ENCODE measurements around the gene ZBTB16.

Gene ZBTB16

GRCh38 chr11:114059278-114059983 lies at the start of gene ZBTB16:
TSS of gene ZBTB16 (plus strand) at chr11:114059711. CDS start at chr11:114063301, 3,590 bp downstream.
- DNase-seq: peak; percentile 74 to 75

DNA sequence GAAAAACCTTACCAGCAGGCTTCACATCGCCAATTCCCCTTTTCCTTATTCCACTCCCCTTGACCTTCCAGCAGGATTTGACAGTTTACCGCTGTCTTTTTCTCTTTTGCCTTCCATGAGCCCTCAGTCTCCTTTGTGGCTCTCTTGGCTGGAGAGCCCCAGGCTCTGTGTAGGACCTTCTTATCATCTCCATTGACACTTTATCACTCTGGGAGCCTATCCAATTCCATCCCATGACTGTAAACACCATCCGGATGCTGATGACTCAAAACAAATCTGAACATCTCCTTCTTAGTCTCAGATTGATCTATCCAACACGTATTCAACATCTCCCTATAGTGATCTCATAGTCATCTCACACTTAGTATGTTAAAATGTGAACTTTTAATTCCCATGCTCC lies 48.6 kb upstream of the ZBTB16 start:
- DNase-seq: no peak

GRCh38 chr11:114011443-114011842 lies 48.1 kb upstream of the ZBTB16 start:
- no peak for DNase-seq

DNA sequence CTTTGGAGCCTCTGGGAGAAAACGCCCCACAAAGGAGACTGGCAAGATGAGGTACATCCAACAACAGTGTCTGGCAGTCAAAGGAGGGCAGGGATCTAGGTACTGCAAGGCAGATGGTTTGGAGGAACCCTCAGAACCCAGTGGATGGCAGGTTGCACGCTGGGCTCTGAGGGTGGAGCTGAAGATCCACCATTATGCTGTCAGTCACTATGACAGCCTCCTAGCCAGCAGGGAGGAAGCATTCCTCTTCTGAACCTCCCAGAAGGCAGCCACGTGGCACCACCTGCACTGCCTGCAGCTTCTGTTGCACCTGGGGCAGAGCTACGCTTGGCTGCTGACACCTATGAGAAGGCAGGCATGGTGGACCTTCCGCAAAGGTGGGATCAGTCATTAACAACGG lies 44.4 kb upstream of the ZBTB16 start:
- no peak for DNase-seq

DNA sequence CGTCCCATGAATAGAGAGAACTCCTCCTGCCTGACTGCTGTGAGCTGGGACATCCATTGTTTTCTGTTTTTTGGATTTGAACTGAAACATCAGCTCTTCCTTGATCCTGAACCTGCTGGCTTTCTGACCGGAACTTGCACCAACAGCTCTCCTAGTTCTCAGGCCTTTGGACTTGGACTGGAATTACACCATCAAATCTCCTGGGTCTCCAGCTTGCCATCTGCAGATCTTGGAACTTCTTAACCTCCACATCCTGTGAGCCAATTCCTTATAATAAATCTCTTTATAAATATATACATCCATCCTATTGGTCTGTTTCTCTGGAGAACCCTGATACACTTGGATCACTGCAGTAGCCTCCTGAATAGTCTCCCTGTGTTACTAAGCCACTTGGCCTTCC lies 42.5 kb upstream of the ZBTB16 start:
- DNase-seq: no peak

DNA sequence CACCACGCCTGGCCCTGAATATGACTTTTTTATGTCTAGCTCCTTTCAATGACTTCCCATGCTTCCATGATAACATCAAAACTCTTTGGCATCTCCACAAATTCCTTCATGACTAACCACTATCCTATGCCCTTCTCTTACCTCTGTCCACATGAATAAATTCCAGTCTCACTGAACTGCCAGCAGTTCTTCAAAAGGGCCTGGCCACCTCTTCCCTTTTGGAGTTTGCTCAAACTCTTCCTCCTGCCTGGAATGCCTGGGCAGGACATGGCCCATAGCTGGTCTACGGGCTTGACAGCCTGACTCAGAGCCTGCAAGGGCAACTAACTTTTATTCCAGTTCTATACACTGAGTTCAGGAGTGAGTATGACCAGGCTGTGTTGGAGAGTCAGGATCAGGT lies 41.8 kb upstream of the ZBTB16 start:
- no peak for DNase-seq

- DNase-seq: no peak
These were observed 40.5 kb upstream of the ZBTB16 start for GRCh38 chr11:114019046-114019445.

- DNase-seq: no peak
These were observed 39.9 kb upstream of the ZBTB16 start for GRCh38 chr11:114019574-114019973.

DNA sequence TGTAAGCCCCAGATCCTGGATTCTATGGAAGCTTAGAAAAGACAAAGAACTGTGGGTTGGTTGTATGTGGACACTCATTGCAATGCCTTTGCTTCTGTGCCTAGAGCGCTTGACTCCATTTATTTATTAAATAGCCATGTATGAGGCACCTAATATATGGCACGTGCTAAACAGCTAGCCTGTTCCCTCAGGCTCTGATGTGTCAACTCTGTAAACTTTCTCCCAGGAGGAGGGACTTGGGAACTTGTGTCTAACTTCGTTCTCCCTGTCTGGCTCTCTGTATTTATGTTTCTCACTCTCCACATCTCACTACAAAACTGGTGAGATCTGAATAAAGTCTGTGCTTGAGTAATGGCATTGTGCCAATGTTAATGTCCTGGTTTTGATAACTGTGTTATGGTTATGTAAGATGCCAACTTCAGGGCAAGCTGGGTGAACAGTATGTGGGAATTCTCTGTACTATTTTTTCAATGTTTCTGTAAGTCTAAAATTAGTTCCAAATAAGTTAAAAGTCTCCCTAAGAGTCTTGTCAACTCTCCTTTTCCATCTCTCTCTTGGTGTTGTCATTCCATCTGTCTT lies 34.1 kb upstream of the ZBTB16 start:
- no peak for DNase-seq

GRCh38 chr11:114026355-114026754 lies 33.2 kb upstream of the ZBTB16 start:
- no peak for DNase-seq

GRCh38 chr11:114027391-114027790 lies 32.1 kb upstream of the ZBTB16 start:
- DNase-seq: no peak

GRCh38 chr11:114027926-114028325 lies 31.6 kb upstream of the ZBTB16 start:
- DNase-seq: no peak

GRCh38 chr11:114031246-114031966 lies 28.1 kb upstream of the ZBTB16 start:
- no peak for DNase-seq

DNA sequence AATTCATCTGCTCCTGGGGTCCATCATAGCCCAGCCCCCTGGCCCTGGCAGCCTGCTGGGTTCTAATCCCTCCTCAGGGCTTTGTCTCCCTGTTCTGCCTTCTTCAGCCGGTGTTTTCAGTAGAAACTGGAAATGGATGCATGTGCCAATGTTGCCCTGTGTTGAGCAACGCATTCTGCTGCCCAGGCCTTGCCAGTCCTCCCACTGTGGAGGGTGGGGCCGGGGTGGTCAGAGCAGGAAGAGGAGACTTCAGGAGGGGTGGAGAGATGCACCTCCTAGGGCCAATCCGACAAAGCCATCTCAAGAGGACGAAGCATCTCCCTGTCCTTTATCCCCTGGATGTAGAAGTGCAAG lies 27.6 kb upstream of the ZBTB16 start:
- no peak for DNase-seq

DNA sequence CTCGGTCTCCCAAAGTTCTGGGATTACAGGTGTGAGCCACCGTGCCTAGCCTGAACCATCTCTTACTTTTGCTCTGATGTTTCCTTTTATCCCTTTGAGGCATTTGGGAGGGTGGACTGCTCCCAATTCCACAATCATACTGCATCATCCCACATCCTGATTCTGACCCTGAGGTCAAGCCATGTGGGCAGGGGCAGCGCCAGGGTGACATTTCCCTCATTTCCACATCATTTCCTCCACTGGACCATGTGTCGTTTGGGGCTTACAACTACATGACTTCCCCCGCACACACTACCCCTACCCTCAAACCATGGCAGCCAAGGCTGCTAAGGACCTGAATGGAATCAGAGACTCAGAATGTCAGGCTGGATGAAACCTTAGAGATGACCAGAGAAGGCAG lies 26.4 kb upstream of the ZBTB16 start:
- no peak for DNase-seq

DNA sequence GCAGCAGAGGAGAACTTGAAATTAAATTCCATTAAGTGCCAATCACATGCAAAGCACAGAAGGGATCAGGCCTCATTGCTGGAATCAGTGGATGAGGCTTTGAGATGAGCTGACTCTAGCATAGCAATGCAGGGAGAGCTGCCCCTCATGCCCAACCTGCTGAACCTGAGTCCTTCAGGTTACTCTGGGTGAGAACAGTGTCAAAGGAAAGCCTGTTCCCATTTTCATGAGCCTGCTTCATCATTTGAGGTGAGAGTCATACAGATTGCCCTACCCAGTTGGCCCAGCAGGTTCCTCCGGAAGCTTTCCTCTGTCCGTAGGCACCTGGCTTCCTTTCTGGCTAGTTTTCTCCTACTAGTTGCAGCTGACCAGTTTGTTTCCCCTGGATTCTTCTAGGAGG lies 25.9 kb upstream of the ZBTB16 start:
- DNase-seq: no peak

GRCh38 chr11:114034956-114035355 lies 24.6 kb upstream of the ZBTB16 start:
- DNase-seq: no peak

- DNase-seq: peak; percentile 59 to 62
These were observed 23.2 kb upstream of the ZBTB16 start for GRCh38 chr11:114036147-114036811.

- DNase-seq: no peak
These were observed 22.6 kb upstream of the ZBTB16 start for GRCh38 chr11:114036958-114037357.

DNA sequence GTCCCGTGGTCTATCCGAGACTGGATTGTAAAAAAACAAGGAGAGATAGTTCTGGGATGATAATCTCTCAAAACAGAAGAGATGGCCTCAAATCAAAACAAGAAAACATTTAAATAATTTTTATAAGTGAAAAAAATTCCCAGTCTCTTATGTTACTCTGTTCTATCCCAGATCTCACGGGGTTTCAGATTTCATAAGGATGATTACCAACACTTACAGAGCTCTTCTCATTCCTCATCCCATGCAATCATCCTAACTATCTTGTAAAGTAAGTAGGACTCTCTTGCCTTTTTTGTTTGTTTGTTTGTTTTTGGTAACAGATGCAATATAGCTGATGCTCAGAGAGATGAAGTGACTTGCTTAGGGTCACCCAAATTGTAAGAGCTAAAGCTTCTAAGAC lies 20.0 kb upstream of the ZBTB16 start:
- no peak for DNase-seq

DNA sequence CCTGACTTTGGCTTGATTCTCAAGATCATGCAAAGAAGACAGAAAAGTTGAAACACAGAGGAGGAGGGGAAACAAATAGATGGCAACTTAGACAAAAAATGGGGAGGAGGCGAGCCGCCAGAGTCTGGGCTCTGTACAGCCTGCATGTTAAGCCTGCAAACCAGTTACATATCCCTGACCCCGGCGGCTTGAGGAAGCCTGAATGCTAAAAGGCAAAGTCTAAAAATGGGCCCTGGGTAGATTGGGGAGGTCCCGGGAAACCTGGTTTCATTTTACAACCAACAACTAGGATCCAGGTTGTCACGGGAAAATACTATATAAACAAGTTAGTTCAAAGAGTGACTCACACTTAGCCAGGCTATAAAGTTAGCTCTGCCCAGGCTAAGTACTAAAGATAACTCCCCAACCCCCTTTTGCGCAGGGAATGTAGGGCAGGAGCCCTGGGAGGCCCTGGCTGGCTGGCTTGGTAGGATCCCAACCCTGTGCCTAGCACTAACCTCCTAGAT lies 18.8 kb upstream of the ZBTB16 start:
- no peak for DNase-seq

- no peak for DNase-seq
These were observed 17.3 kb upstream of the ZBTB16 start for GRCh38 chr11:114042234-114042633.

DNA sequence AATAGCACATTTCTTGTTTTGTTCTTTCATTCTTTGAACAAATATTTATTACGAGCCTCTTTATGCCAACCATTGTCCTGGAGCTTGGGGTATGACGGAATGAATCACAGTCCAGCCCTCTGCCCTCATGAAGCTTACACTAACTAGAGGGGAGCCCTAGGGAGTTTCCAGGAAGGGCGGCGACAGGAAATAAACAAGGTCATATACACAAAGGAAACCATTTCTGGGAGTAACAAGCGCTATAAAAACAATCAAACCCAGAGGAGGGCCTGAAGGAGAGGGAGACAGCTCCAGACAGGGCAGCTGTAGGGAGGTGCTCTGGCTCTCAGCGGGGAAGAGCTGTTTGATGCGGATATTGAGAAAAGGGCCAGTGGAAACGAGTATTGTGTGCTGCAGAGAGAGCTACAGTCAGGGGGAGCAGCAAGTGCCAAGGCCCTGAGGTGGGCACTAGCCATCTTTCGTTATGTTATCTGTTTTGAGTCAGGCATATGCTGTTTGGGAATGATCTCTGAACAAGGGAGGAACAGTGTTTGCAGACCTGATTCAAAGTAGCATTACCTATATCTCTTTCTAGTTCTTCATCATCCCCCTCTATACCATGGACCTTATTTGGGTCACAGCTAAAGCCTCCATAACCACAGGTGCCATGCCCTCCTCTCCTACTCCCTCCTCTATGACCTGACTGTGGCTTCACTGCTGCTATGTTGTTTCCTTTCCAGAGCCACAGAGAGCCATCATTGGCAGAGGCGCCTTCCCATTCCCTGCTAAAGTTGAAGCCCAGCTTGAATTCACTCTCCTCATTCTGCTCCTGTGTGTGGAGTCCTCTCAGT lies 15.3 kb upstream of the ZBTB16 start:
- DNase-seq: no peak
